ENCODE measurements around the gene OPA1. TPM values are rescaled to one million over a fixed set of nuclear protein-coding genes. Genes with fewer than 3 reads are reported as not detected.

Gene OPA1, protein sequence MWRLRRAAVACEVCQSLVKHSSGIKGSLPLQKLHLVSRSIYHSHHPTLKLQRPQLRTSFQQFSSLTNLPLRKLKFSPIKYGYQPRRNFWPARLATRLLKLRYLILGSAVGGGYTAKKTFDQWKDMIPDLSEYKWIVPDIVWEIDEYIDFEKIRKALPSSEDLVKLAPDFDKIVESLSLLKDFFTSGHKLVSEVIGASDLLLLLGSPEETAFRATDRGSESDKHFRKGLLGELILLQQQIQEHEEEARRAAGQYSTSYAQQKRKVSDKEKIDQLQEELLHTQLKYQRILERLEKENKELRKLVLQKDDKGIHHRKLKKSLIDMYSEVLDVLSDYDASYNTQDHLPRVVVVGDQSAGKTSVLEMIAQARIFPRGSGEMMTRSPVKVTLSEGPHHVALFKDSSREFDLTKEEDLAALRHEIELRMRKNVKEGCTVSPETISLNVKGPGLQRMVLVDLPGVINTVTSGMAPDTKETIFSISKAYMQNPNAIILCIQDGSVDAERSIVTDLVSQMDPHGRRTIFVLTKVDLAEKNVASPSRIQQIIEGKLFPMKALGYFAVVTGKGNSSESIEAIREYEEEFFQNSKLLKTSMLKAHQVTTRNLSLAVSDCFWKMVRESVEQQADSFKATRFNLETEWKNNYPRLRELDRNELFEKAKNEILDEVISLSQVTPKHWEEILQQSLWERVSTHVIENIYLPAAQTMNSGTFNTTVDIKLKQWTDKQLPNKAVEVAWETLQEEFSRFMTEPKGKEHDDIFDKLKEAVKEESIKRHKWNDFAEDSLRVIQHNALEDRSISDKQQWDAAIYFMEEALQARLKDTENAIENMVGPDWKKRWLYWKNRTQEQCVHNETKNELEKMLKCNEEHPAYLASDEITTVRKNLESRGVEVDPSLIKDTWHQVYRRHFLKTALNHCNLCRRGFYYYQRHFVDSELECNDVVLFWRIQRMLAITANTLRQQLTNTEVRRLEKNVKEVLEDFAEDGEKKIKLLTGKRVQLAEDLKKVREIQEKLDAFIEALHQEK
- 81.2 and 91.5 TPM in 2 replicates for total RNA-seq

DNA sequence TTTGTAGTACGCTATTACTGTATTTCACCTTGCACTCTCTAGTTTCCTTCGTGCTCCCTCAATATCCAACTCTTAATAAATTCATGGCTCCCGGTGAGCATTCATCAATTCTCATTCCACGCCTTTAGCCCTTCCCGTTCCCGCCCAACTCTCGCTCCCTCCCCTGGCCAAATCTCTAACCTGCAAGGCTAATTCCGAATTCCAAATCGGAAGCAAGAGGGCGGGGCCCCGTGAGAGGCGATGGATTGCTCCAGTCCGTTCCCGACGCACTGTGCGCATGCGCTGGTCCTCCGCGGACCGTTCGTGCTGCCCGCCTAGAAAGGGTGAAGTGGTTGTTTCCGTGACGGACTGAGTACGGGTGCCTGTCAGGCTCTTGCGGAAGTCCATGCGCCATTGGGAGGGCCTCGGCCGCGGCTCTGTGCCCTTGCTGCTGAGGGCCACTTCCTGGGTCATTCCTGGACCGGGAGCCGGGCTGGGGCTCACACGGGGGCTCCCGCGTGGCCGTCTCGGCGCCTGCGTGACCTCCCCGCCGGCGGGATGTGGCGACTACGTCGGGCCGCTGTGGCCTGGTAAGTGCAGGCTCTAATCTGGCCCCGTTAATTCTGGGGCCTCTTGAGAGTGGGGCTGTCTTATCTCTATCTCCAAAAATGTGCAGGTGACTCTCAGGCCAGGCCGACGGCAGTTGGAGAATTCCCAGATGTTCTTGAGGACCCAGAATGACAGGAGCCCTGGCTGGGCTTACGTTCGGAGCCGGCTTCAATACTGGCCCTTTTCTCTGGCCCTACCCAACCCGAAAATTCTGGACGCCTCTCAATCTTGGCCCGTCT lies at the start of gene OPA1:
Gene OPA1, plus strand, starts transcription at position 368 of the 827 bp plus-strand sequence. Its CDS starts 170 bp downstream, at position 538.
- DNase-seq (ENCODE audit: low read depth): peak; percentile 99
- H3K4me3 ChIP-seq (ENCODE audit: low read depth, low read length): peak within 1 kb of the TSS; percentile 94
- TF ChIP-seq, protein P1, sequence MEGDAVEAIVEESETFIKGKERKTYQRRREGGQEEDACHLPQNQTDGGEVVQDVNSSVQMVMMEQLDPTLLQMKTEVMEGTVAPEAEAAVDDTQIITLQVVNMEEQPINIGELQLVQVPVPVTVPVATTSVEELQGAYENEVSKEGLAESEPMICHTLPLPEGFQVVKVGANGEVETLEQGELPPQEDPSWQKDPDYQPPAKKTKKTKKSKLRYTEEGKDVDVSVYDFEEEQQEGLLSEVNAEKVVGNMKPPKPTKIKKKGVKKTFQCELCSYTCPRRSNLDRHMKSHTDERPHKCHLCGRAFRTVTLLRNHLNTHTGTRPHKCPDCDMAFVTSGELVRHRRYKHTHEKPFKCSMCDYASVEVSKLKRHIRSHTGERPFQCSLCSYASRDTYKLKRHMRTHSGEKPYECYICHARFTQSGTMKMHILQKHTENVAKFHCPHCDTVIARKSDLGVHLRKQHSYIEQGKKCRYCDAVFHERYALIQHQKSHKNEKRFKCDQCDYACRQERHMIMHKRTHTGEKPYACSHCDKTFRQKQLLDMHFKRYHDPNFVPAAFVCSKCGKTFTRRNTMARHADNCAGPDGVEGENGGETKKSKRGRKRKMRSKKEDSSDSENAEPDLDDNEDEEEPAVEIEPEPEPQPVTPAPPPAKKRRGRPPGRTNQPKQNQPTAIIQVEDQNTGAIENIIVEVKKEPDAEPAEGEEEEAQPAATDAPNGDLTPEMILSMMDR (IDR thresholded peaks at IDR 0.05; ENCODE audit: insufficient read depth, low read depth, low read length): peak; percentile 18

GRCh38 chr3:193544289-193544688 lies 48.7 kb upstream of the OPA1 start:
- TF ChIP-seq, protein P1 (IDR thresholded peaks at IDR 0.05; ENCODE audit: insufficient read depth, low read depth, low read length): no peak
- H3K4me3 ChIP-seq (ENCODE audit: low read depth, low read length): no peak overlapping the region
- DNase-seq (ENCODE audit: low read depth): no peak

- H3K4me3 ChIP-seq (ENCODE audit: low read depth, low read length): no peak overlapping the region
- TF ChIP-seq, protein P1 (IDR thresholded peaks at IDR 0.05; ENCODE audit: insufficient read depth, low read depth, low read length): no peak
- no peak for DNase-seq (ENCODE audit: low read depth)
Observed at GRCh38 chr3:193545304-193545703, 47.7 kb upstream of the OPA1 start.

DNA sequence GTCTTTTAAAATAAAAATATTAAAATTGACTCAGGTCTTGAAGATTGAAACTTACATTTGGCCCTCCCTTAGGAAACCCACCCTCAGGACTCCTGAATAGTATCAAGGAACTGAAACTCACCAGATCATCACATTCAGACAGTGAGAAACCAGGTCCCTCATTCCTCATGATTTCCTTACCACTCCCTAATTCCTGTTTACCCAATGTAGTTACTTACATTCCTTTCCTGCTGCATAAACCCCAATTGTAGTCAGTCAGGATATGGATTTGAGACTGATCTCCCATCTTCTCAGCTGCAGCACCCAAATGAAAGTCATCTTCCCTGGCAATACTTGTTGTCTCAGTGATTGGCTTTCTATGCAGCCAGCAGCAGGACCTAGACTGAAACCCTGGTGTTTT lies 46.9 kb upstream of the OPA1 start:
- H3K4me3 ChIP-seq (ENCODE audit: low read depth, low read length): no peak overlapping the region
- no peak for DNase-seq (ENCODE audit: low read depth)
- TF ChIP-seq, protein P1 (IDR thresholded peaks at IDR 0.05; ENCODE audit: insufficient read depth, low read depth, low read length): no peak

DNA sequence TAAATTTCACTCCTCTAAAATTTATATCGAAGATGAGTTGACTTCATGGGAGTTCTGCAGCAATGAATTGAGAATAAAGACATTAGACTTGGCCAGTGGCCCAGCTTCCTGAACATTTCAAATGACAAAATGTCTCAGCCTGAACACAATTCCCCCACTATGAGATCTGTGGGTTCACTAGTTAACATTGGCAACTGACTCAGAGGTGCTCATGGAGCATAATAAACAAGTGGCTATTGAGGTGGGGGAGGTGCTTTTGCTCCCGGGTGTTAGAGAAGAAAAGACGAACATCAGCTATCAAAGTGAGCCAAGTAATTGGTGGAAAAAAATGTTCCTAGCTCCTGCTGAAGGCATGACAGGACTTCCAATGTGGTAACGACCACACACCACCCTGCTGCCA lies 44.6 kb upstream of the OPA1 start:
- no peak for DNase-seq (ENCODE audit: low read depth)
- no peak overlapping the region for H3K4me3 ChIP-seq (ENCODE audit: low read depth, low read length)
- TF ChIP-seq, protein P1 (IDR thresholded peaks at IDR 0.05; ENCODE audit: insufficient read depth, low read depth, low read length): no peak

DNA sequence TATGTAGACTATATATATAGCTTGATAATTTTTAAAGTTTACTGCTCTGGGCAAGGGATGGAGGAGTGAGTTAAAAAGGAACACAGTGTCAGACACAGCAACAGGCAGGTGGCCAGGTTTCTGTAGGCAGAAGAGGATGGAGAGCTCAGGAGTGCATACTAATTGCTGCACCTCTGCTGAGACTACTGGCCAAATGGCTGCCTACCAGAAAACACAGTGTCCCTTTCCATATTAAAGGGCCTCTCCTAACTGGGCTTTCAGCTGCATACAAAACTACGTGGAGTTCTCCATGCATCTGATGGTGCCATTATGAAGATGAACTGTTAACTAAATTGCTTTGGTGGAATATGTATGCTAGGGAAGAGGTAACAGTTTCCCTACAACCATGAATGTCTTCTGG lies 40.1 kb upstream of the OPA1 start:
- no peak for DNase-seq (ENCODE audit: low read depth)
- TF ChIP-seq, protein P1 (IDR thresholded peaks at IDR 0.05; ENCODE audit: insufficient read depth, low read depth, low read length): no peak

More for the DNA sequence above, 40.1 kb upstream of the OPA1 start:
- no peak overlapping the region for H3K4me3 ChIP-seq (ENCODE audit: low read depth, low read length)

Measured in fibroblast of villous mesenchyme (primary cell).